Body of pancreas (tissue), 4 donors: Measurements from ENCODE around the gene SETD2.
"Not testable (repeated sequence)": the region's sequence is repeated elsewhere in the genome, so short reads cannot be mapped to it uniquely, and the experiment has no call there.

Experiments
- POLR2A ChIP-seq, 3 donors: fragments of 450-650 bp; IDR thresholded peaks; one replicate each; pipeline ENCODE4 v1.6.1; 2016; ENCODE audit warnings: antibody characterized with exemption in 3 of 3, mild to moderate bottlenecking in 2 of 3
- TF ChIP-seq, protein P1 (sequence below), 7 experiments: fragments of 450-650 bp in 4 of 7; fragments of 200-600 bp in 3 of 7; sonication (generic) in 3 of 7; IDR thresholded peaks; one replicate each; pipeline ENCODE4 v1.5.1; 2016 to 2019; ENCODE audit warnings: antibody characterized with exemption in 7 of 7

DNA sequence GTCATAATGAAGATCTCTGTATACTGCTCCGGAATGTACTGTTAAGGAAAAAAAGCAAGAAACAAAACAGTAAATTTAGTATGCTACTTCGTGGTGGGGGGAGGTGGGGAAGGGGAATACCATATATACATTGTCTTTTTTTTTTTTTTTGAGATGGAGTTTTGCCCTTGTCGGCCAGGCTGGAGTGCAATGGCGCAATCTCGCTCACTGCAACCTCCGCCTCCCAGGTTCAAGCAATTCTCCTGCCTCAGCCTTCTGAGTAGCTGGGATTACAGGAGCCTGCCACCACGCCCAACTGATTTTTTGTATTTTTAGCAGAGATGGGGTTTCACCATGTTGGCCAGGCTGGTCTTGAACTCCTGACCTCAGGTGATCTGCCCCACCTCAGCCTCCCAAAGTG lies 21.4 kb downstream of the SETD2 start:
- TF ChIP-seq, protein P1, sequence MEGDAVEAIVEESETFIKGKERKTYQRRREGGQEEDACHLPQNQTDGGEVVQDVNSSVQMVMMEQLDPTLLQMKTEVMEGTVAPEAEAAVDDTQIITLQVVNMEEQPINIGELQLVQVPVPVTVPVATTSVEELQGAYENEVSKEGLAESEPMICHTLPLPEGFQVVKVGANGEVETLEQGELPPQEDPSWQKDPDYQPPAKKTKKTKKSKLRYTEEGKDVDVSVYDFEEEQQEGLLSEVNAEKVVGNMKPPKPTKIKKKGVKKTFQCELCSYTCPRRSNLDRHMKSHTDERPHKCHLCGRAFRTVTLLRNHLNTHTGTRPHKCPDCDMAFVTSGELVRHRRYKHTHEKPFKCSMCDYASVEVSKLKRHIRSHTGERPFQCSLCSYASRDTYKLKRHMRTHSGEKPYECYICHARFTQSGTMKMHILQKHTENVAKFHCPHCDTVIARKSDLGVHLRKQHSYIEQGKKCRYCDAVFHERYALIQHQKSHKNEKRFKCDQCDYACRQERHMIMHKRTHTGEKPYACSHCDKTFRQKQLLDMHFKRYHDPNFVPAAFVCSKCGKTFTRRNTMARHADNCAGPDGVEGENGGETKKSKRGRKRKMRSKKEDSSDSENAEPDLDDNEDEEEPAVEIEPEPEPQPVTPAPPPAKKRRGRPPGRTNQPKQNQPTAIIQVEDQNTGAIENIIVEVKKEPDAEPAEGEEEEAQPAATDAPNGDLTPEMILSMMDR (IDR thresholded peaks at IDR 0.05), result not testable (repeated sequence)
- TF ChIP-seq POLR2A (IDR thresholded peaks at IDR 0.05), result not testable (repeated sequence)
